GM12864 (cell line): Measurements from ENCODE around the gene ZBTB2.

ENCODE experiments used
- DNase-seq: peaks from one replicate; pipeline ENCODE4 v3.0.0-alpha.2; 2011; ENCODE audit warnings: low read depth
- H3K4me3 ChIP-seq: 2 replicates; pipeline ENCODE4 v1.5.1; 2011; ENCODE audit warnings: mild to moderate bottlenecking, low read depth, low read length, control low read depth
- CTCF ChIP-seq: IDR thresholded peaks from 2 replicates; pipeline ENCODE4 v1.5.1; 2011; ENCODE audit warnings: low read depth, mild to moderate bottlenecking, moderate library complexity, low read length, control low read depth, inconsistent platforms; ENCODE audit errors: missing control alignments

Gene ZBTB2

GRCh38 chr6:151327101-151327500, 64.3 kb downstream of the ZBTB2 start:
- no peak for TF ChIP-seq CTCF
- H3K4me3 ChIP-seq = no peak overlapping the region
- DNase-seq = no peak

DNA sequence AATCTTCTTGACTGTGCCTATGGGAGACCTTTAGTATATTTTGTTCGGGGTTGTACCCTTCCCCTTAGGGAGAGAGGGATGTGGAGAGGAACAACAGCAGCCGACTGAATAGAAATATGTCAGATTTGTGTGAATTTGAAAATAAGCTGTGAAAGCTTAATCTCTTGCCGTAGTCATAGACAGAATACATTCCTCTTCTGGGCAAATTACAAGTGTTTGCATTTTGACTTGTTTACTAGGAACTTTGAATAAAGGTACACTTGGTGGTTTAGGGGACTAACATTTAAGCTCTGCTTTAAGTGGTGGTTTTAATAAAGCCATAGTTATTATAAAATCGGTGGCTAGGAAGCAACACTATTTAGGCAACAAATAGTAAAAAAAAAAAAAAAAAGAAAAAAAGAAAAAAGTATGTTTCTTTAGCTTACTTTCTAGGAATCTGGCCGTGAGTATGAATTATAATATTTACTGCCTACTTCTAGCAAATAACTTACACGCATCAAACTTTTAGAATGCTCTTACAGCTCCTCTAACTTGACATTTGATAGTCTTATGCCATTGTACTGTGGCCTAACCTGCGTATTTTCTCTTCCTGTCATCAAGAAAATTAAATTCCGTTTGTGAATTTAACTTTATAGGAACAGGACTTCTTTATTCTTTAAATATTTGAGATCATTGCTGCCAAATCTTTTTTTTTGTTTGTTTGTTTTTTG, 65.1 kb downstream of the ZBTB2 start:
- no peak for DNase-seq
- no peak overlapping the region for H3K4me3 ChIP-seq
- no peak for TF ChIP-seq CTCF

GRCh38 chr6:151325075-151326050, 66.0 kb downstream of the ZBTB2 start:
- peak overlapping the region; percentile 33 for H3K4me3 ChIP-seq
- no peak for TF ChIP-seq CTCF
- no peak for DNase-seq

DNA sequence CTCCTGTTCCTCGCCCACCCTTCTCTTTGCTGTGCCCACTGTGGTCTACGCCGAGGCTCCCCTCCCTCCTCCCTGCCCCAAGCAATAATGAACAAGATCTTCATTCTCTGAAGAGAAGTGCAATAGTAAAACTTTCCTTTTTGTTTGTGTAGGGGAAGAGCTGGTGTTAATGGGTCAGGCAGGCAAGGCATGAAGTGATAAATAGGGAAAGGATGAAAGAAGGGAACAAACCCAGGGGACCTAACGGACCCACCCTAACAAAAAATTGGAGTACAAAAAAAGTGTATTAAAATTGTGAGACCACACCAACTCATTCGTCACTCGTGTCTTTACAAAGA, 66.9 kb downstream of the ZBTB2 start:
- no peak overlapping the region for H3K4me3 ChIP-seq
- no peak for DNase-seq
- no peak for TF ChIP-seq CTCF

DNA sequence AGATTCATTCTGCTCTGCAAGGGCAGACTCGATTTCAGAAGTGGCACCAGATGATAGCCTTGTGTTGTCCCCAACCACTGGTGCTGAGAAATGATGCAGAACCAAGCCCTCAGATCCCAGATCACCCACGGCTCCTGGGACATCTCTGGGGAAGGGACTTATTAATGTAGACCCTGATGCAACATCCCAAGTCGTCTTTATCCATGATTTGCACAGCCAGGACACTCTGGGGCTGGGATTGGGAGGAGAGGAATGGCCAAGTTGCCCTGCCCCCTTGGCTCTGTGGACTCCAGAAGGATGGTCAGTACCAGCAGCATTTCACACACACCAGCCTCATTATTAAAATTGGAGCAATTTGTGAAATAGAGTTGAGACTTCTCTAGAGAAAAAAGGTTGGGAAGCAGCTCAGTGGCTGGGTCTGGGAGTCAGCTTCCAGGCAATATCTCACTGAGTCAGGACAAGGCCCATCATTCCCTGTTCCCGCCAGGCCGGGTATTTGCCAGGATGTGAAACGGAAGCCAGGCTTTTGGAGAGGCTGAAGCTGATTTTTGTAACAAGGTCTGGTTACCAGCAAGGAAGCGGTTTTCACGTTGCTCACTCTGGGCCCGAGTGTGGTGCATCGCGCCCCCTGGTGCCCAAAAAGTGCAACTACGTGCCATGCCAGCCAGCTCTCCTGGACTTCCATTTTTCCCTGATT, 67.4 kb downstream of the ZBTB2 start:
- DNase-seq = no peak
- peak; percentile 99 for TF ChIP-seq CTCF
- H3K4me3 ChIP-seq = no peak overlapping the region

DNA sequence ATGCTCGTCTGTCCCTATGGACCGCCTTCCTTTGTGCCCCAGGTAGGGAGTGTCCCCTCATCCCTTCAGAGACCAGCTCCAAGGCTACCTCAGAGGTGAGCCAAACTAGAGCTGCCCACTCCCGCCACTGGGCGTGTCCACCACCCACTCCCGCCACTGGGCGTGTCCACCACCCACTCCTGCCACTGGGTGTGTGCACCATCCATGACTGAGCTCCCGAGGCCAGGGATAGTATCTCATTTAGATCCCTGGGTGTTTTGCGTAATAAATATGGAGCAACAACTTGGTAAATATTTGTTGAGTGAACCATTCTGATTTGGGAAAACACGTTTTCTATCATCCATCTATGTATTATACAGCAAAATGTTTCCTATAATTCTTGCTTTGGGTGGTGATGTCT, 68.8 kb downstream of the ZBTB2 start:
- no peak for DNase-seq
- no peak for TF ChIP-seq CTCF
- H3K4me3 ChIP-seq = no peak overlapping the region
